SK-N-MC (cell line): ENCODE measurements around the gene CEP192.

Experiments used
- DNase-seq: peaks from one replicate; pipeline ENCODE4 v3.0.0-alpha.2; 2011; ENCODE audit warnings: low read depth, low spot score
- H3K27ac ChIP-seq: fragments of 200-600 bp; sonication (generic); 2 replicates; pipeline ENCODE4 v1.5.1; 2016; ENCODE audit warnings: mixed run types
- H3K36me3 ChIP-seq: fragments of 200-600 bp; sonication (generic); 2 replicates; pipeline ENCODE4 v1.6.1; 2017; ENCODE audit warnings: antibody characterized with exemption, low read length, mixed read lengths; ENCODE audit not compliant: insufficient read depth
- H3K4me3 ChIP-seq: fragments of 200-600 bp; sonication (generic); 2 replicates; pipeline ENCODE4 v1.5.1; 2016
- H3K9ac ChIP-seq: fragments of 200-600 bp; sonication (generic); 2 replicates; pipeline ENCODE4 v1.8.0; 2017; ENCODE audit warnings: mixed run types, mixed read lengths; ENCODE audit not compliant: insufficient read length
- H3K9me3 ChIP-seq: fragments of 200-600 bp; sonication (generic); 2 replicates; pipeline ENCODE4 v1.6.1; 2017; ENCODE audit warnings: low read depth, mild to moderate bottlenecking, antibody characterized with exemption, low read length, moderate library complexity, mixed read lengths
- EZH2 ChIP-seq: fragments of 200-600 bp; sonication (generic); IDR thresholded peaks from one replicate; pipeline ENCODE4 v1.6.1; 2017; ENCODE audit warnings: antibody characterized with exemption
- FOXP2 ChIP-seq: optimal IDR thresholded peaks from 2 replicates; pipeline ENCODE3; 2011; ENCODE audit warnings: mild to moderate bottlenecking, moderate library complexity; ENCODE audit not compliant: insufficient read depth; ENCODE audit errors: extremely low read length, control extremely low read depth
- POLR2AphosphoS5 ChIP-seq: IDR thresholded peaks from 2 replicates; pipeline ENCODE4 v1.6.1; 2012; ENCODE audit warnings: mild to moderate bottlenecking, low read depth, low read length, borderline replicate concordance

Gene CEP192

GRCh38 chr18:13036622-13037320 is 45.6 kb downstream of the CEP192 start:
- DNase-seq: no peak
- peaks cover 27% of the 10 kb centered on the region for H3K36me3 ChIP-seq
- no peak overlapping the region for H3K4me3 ChIP-seq
- no peaks in the 10 kb centered on the region for H3K9me3 ChIP-seq
- TF ChIP-seq FOXP2 (no peak), POLR2AphosphoS5 (no peak), EZH2 (no peak)
- no peak overlapping the region for H3K27ac ChIP-seq
- no peak overlapping the region for H3K9ac ChIP-seq

GRCh38 chr18:13039806-13040205 is 48.6 kb downstream of the CEP192 start:
- H3K36me3 ChIP-seq: peaks cover 43% of the 10 kb centered on the region
- TF ChIP-seq FOXP2 (no peak), POLR2AphosphoS5 (no peak), EZH2 (no peak)
- H3K4me3 ChIP-seq: no peak overlapping the region
- no peak overlapping the region for H3K27ac ChIP-seq
- H3K9ac ChIP-seq: no peak overlapping the region
- H3K9me3 ChIP-seq: no peaks in the 10 kb centered on the region
- DNase-seq: no peak

- Histone ChIP-seq H3K27ac (no peak overlapping the region), H3K4me3 (no peak overlapping the region), H3K9me3 (no peaks in the 10 kb centered on the region), H3K9ac (no peak overlapping the region), H3K36me3 (peaks cover 73% of the 10 kb centered on the region)
- DNase-seq: no peak
- no peak for TF ChIP-seq FOXP2
- no peak for TF ChIP-seq EZH2
- TF ChIP-seq POLR2AphosphoS5: no peak
These were observed 51.9 kb downstream of the CEP192 start for GRCh38 chr18:13043066-13043465.

GRCh38 chr18:13048061-13048595 is 57.0 kb downstream of the CEP192 start:
- no peak overlapping the region for H3K4me3 ChIP-seq
- H3K9ac ChIP-seq: no peak overlapping the region
- H3K36me3 ChIP-seq: peaks cover 94% of the 10 kb centered on the region
- H3K9me3 ChIP-seq: no peaks in the 10 kb centered on the region
- TF ChIP-seq FOXP2 (no peak), EZH2 (no peak), POLR2AphosphoS5 (no peak)
- H3K27ac ChIP-seq: no peak overlapping the region
- DNase-seq: no peak

- Histone ChIP-seq H3K9me3 (no peaks in the 10 kb centered on the region), H3K4me3 (no peak overlapping the region), H3K27ac (no peak overlapping the region), H3K9ac (no peak overlapping the region), H3K36me3 (peaks cover 87% of the 10 kb centered on the region)
- no peak for TF ChIP-seq FOXP2
- TF ChIP-seq POLR2AphosphoS5: no peak
- no peak for TF ChIP-seq EZH2
- no peak for DNase-seq
These were observed 60.0 kb downstream of the CEP192 start for GRCh38 chr18:13051159-13051558.

- Histone ChIP-seq H3K36me3 (peaks cover 89% of the 10 kb centered on the region), H3K4me3 (no peak overlapping the region), H3K27ac (no peak overlapping the region), H3K9ac (no peak overlapping the region), H3K9me3 (no peaks in the 10 kb centered on the region)
- no peak for TF ChIP-seq EZH2
- TF ChIP-seq FOXP2: no peak
- TF ChIP-seq POLR2AphosphoS5: no peak
- no peak for DNase-seq
These were observed 60.8 kb downstream of the CEP192 start for GRCh38 chr18:13051950-13052349.

GRCh38 chr18:13054336-13054735 is 63.2 kb downstream of the CEP192 start:
- Histone ChIP-seq H3K4me3 (no peak overlapping the region), H3K9me3 (no peaks in the 10 kb centered on the region), H3K36me3 (peaks cover 80% of the 10 kb centered on the region), H3K27ac (no peak overlapping the region), H3K9ac (no peak overlapping the region)
- TF ChIP-seq FOXP2 (no peak), POLR2AphosphoS5 (no peak), EZH2 (no peak)
- no peak for DNase-seq

- no peak for TF ChIP-seq POLR2AphosphoS5
- TF ChIP-seq EZH2: no peak
- no peak for TF ChIP-seq FOXP2
- no peak overlapping the region for H3K4me3 ChIP-seq
- peaks cover 57% of the 10 kb centered on the region for H3K36me3 ChIP-seq
- H3K9ac ChIP-seq: no peak overlapping the region
- no peak for DNase-seq
- H3K27ac ChIP-seq: no peak overlapping the region
- H3K9me3 ChIP-seq: no peaks in the 10 kb centered on the region
These were observed 70.5 kb downstream of the CEP192 start for GRCh38 chr18:13061630-13062189.
